ENCODE results near the gene WIPF3.

- TF ChIP-seq CTCF (IDR thresholded peaks at IDR 0.05) = no peak
- no peak for TF ChIP-seq POLR2AphosphoS5 (IDR thresholded peaks at IDR 0.05; ENCODE audit: low read depth, low read length)
- no peak for TF ChIP-seq SIN3A (IDR thresholded peaks at IDR 0.05; ENCODE audit: borderline replicate concordance, insufficient read depth, low read depth, low read length)
These were observed 43.0 kb upstream of the WIPF3 start for GRCh38 chr7:29763266-29763665.
